HT1080 (cell line): Measurements from ENCODE around the gene SLIT1. TPM values are rescaled to one million over a fixed set of nuclear protein-coding genes. Genes with fewer than 3 reads are reported as not detected.
"Not testable (repeated sequence)": the region's sequence is repeated elsewhere in the genome, so short reads cannot be mapped to it uniquely, and the experiment has no call there.

Experiments
- DNase-seq: peaks from one replicate; pipeline ENCODE4 v3.0.0-alpha.2; 2015; ENCODE audit warnings: low read depth
- total RNA-seq: library from RNA; depleted of rRNA; stranded (reverse); fragments of >200 nt; shearing (Covaris generic); gene quantifications from 2 replicates; pipeline ENCODE4 v1.2.3, GENCODE V29; 2014

SLIT1 gene
- total RNA-seq, 1 experiment from 2014 or later = not detected

- not testable (repeated sequence) for DNase-seq
These were observed 103.2 kb downstream of the SLIT1 start for GRCh38 chr10:97082575-97082974.

- peak; percentile 37 for DNase-seq
These were observed 104.0 kb downstream of the SLIT1 start for GRCh38 chr10:97081621-97082235.

GRCh38 chr10:97080051-97080776, 105.5 kb downstream of the SLIT1 start:
- DNase-seq = no peak

GRCh38 chr10:97079448-97079847, 106.3 kb downstream of the SLIT1 start:
- DNase-seq = no peak

GRCh38 chr10:97078938-97079445, 106.8 kb downstream of the SLIT1 start:
- DNase-seq = no peak

GRCh38 chr10:97078261-97078937, 107.4 kb downstream of the SLIT1 start:
- no peak for DNase-seq

- no peak for DNase-seq
These were observed 109.0 kb downstream of the SLIT1 start for GRCh38 chr10:97076781-97077180.

- no peak for DNase-seq
These were observed 109.7 kb downstream of the SLIT1 start for GRCh38 chr10:97075961-97076525.

- DNase-seq = no peak
These were observed 110.3 kb downstream of the SLIT1 start for GRCh38 chr10:97075421-97075820.

- DNase-seq = no peak
These were observed 111.3 kb downstream of the SLIT1 start for GRCh38 chr10:97074256-97075145.

- DNase-seq = peak; percentile 78
These were observed 112.7 kb downstream of the SLIT1 start for GRCh38 chr10:97072851-97073665.

- no peak for DNase-seq
These were observed 114.3 kb downstream of the SLIT1 start for GRCh38 chr10:97071496-97071895.

GRCh38 chr10:97069576-97070362, 116.0 kb downstream of the SLIT1 start:
- peak; percentile 59 for DNase-seq

- DNase-seq = no peak
These were observed 116.7 kb downstream of the SLIT1 start for GRCh38 chr10:97069026-97069425.

GRCh38 chr10:97067716-97068391, 117.9 kb downstream of the SLIT1 start:
- no peak for DNase-seq

- DNase-seq = no peak
These were observed 118.7 kb downstream of the SLIT1 start for GRCh38 chr10:97066877-97067555.

- DNase-seq = no peak
These were observed 119.8 kb downstream of the SLIT1 start for GRCh38 chr10:97065686-97066660.
